GM20000 (cell line): ENCODE results near the gene TSPAN1.

Experiments
- DNase-seq: peaks from one replicate; pipeline ENCODE4 v3.0.0; 2012; ENCODE audit warnings: low spot score
- TF ChIP-seq, protein P1 (sequence below): IDR thresholded peaks from 2 replicates; pipeline ENCODE4 v1.5.1; 2012; ENCODE audit warnings: mild to moderate bottlenecking, control low read depth; ENCODE audit errors: extremely low read depth, missing control alignments

Gene TSPAN1, protein sequence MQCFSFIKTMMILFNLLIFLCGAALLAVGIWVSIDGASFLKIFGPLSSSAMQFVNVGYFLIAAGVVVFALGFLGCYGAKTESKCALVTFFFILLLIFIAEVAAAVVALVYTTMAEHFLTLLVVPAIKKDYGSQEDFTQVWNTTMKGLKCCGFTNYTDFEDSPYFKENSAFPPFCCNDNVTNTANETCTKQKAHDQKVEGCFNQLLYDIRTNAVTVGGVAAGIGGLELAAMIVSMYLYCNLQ

DNA sequence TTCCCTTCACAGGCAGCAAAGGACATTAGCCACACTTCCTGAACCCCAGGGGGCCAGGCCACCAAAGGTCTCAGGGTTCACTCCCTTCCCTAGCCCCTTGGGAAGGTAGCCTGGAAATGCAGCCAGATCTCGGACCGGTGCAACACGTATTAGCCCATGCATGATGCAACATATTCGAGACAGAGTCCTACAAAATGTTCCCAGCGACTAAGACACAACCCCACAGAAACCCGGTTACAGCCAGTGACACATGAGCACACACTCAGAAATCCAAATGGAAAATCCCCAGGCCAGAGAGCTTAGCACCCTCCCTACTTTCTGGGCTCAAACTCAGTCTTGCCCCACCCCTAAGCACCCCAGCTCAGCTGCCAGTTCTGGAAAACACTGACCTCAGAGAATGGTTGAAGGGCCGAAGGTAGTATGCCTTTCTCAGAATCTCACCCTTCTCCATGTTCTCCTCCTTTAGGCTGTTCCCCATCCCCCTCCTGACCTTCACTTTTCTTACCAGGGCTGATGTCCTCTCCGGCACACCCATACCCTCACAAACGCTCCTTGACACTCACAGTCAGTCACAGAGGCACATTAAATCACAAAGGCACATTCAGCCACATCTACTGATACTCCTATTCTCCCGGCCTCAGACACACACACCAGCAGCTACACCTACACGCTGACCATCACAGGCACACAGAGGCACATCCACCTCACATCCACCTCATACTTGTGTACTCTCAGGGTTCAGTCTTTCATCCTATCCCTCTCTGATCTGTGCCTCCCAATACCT lies at the start of gene TSPAN1:
Gene TSPAN1, plus strand, starts transcription at position 640 of the 784 bp plus-strand sequence. CDS start 6,021 bp downstream, outside the sequence.
- TF ChIP-seq, protein P1, sequence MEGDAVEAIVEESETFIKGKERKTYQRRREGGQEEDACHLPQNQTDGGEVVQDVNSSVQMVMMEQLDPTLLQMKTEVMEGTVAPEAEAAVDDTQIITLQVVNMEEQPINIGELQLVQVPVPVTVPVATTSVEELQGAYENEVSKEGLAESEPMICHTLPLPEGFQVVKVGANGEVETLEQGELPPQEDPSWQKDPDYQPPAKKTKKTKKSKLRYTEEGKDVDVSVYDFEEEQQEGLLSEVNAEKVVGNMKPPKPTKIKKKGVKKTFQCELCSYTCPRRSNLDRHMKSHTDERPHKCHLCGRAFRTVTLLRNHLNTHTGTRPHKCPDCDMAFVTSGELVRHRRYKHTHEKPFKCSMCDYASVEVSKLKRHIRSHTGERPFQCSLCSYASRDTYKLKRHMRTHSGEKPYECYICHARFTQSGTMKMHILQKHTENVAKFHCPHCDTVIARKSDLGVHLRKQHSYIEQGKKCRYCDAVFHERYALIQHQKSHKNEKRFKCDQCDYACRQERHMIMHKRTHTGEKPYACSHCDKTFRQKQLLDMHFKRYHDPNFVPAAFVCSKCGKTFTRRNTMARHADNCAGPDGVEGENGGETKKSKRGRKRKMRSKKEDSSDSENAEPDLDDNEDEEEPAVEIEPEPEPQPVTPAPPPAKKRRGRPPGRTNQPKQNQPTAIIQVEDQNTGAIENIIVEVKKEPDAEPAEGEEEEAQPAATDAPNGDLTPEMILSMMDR, result no peak
- DNase-seq, result no peak

DNA sequence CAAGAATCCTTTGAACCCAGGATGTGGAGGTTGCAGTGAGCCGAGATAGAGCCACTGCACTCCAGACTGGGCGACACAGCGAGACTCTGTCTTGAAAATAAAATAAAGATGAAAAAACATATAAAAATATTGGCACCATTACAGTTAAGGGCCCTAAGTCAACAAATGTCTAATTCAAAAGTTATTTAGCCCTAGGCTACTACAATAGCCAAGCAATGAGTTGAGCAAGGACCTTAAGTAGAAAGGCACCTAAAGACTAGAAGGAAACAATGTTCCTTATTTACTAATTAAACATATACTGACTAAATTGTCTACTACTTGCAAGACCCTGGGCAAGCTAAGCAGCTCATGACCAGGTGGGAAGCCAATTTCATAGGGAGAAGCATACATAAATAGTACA lies 46.5 kb upstream of the TSPAN1 start:
- TF ChIP-seq, protein P1, result no peak
- no peak for DNase-seq

DNA sequence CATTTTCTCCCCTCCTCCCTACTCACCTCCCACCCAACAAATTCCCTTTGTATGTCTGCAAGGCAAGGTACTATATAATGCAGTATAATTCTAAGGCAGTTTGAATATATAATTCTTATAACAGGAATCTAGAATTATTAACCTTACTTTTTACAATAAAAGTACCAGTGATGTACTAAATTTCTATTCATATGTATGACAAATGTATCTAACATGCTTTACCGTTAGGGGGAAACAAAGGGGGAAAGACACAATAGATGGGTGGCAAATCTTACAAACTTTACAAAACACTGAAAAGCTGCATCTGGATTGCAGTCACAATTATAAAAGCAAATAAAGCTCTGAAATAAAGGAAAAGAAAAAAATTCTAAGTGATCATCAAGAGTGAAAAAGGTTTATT lies 44.8 kb upstream of the TSPAN1 start:
- DNase-seq, result no peak
- TF ChIP-seq, protein P1, result no peak

DNA sequence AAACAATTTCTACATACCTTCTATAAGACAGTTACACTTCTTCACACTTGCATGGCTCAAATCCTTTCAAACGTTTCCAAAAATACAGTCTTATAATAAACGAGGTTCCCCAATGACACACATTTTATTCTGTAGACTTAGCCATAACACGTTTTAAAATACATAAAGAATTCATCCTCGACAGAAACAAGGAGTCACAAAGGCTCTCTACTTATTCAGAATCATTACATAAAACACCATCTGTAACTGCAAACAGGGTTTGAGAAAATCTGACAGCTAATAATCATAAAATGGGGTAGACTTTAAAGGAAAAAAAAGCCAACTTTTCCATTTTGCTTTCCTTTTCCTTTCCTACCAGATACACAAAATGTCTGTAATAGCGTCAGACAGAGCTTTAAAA lies 44.3 kb upstream of the TSPAN1 start:
- TF ChIP-seq, protein P1, result no peak
- no peak for DNase-seq

DNA sequence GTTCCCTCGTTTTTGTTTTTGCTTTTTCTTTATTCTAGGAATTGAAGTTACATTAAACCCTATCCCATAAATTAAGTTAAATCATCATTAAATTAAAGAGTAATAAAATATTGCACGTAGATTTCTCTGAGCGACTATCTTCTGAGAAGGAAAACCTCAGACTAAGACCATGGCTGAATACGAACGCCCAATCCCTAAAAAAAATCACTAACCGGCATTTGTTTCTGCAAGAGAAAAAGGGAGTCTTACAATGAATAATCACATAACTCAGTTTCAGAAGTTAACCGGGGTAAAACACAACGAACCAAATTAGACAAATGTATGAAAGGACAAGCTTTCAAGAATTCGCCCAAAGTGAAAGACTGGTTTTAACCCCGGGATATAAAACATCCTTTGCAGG lies 43.8 kb upstream of the TSPAN1 start:
- TF ChIP-seq, protein P1, result no peak
- DNase-seq, result peak; percentile 19

DNA sequence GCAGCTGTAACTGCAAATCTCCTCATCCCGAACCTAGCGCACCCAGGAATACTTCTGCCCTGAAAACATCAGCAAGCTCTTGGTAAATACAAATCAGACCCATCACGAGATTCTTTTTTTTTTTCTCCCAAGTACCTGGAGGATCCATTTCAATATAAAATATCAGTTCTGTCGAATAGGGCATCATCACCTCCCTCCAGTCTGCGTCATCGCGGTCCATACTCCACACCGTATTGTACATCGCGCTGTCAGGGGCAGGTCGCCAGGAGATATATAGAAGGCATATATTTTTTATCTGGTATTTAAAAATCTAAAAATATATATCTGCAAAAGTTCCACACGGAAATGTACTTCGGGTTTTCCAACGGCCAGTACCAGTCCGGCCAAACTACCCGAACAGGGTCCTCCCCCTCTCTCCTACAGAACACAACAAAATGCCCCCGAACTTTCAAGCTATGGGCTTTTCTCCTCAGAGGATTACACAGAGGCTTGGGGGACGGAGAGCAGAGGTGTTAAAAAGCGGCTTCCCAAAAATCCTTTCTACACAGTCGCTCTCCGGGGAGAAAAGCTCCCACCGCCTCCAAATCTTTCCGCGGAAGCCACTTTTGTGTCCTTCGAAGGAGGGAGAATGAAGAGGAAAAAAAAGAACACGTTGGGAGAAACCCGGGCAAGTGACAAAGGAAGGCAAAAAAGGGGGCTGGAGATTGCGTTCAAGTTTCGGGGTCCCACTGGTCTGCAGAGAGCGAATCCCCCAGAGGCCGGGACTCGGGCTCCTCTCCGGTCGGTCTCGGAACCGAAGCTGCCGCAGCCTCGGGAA lies 43.0 kb upstream of the TSPAN1 start:
- peak; percentile 20 for DNase-seq
- TF ChIP-seq, protein P1, result no peak

DNA sequence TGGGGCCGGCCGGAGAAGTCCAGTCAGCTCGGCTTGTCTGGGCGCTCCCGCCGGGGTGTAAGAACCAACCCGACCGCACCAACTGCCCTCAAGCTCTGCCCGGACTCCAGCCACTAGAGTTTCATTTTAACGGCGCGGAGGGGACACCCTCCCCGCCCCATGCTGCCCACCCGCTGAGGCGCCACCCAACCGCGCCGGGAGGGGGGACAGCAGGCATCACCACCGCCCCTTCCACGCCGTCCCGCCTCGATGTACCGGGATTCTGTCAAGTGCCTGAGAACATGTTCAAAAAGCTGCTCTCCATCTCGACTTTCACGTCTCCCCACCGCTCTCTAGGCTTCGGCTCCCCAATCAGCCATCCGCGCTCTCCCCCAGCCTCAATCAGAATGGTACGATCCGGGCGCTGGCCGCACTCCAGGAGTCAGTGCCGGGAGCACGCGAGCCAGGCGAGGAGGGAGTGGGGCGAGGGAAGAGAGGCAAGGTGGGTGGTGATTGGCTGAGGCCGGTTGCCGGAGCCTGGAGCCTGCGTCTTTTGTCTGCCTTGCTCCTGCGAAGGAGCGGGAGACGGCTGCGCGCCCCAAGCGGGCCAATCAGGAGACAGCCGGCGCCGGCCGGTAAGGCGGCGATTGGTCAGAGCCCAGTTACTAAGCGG lies 42.2 kb upstream of the TSPAN1 start, which contains the start of gene PIK3R3:
Gene PIK3R3, minus strand, starts transcription at position 101 of the 652 bp plus-strand sequence. CDS start 677 bp downstream, outside the sequence.
- peak; percentile 93 for DNase-seq
- TF ChIP-seq, protein P1, result no peak
